Rectal smooth muscle tissue (tissue), 1 donor: Measurements from ENCODE around the gene DDX24.
"Not testable (repeated sequence)": the region's sequence is repeated elsewhere in the genome, so short reads cannot be mapped to it uniquely, and the experiment has no call there.

Source experiments
- H3K27ac ChIP-seq: one replicate; pipeline ENCODE4 v1.7.0; 2013; ENCODE audit warnings: low read depth, low read length, inconsistent platforms
- H3K27me3 ChIP-seq: one replicate; pipeline ENCODE4 v1.7.0; 2013; ENCODE audit warnings: low read length; ENCODE audit not compliant: control insufficient read depth, insufficient read depth
- H3K36me3 ChIP-seq: one replicate; pipeline ENCODE4 v1.7.0; 2013; ENCODE audit warnings: low read length; ENCODE audit not compliant: control insufficient read depth, insufficient read depth
- H3K4me1 ChIP-seq: one replicate; pipeline ENCODE4 v1.7.0; 2013; ENCODE audit warnings: low read length; ENCODE audit not compliant: control insufficient read depth, insufficient read depth
- H3K4me3 ChIP-seq: one replicate; pipeline ENCODE4 v1.7.0; 2013; ENCODE audit warnings: low read length
- H3K9ac ChIP-seq: one replicate; pipeline ENCODE4 v1.7.0; 2013; ENCODE audit warnings: low read length

DDX24 gene

GRCh38 chr14:94093418-94093817 lies 12.4 kb upstream of the DDX24 start:
- H3K36me3 ChIP-seq = no peaks in the 10 kb centered on the region
- no peak overlapping the region for H3K27ac ChIP-seq
- no peaks in the 10 kb centered on the region for H3K27me3 ChIP-seq
- no peak overlapping the region for H3K4me3 ChIP-seq
- no peak overlapping the region for H3K9ac ChIP-seq
- no peaks in the 10 kb centered on the region for H3K4me1 ChIP-seq

DNA sequence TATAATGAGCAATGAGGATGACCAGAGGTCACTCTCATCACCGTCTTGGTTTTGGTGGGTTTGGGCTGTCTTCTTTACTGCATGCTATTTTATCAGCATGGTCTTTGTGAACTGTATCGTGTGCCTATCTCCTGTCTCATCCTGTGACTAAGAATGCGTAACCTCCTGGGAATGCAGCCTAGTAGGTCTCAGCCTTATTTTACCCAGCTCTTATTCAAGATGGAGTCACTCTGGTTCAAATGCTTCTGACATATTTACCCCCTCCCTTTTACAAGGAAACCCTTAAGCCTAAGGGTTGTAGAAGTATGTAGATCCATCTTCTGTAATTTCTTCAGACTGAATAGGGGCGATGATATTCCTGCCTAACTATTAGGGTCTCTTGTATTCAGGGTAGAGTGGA lies 8.5 kb upstream of the DDX24 start:
- no peak overlapping the region for H3K9ac ChIP-seq
- no peak overlapping the region for H3K4me3 ChIP-seq
- H3K27ac ChIP-seq = no peak overlapping the region
- H3K36me3 ChIP-seq = no peaks in the 10 kb centered on the region
- no peaks in the 10 kb centered on the region for H3K4me1 ChIP-seq
- no peaks in the 10 kb centered on the region for H3K27me3 ChIP-seq

DNA sequence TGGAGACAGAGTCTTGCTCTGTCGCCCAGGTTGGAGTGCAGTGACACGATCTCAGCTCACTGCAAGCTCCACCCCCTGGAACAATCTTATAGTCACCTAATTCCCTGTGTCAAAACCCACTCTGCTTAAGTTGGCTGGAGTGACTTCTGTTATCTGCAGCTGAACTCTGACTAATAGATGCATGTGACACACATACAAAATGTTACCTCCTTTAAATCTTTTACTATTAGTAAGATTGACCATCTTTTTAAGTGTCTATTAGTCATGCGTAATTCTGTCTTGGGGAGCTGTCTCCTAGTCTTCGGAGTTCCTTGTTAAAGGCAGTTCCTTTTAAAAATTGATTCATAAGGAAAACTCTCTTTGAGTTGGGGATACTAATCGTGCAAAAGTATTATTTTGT lies 7.5 kb upstream of the DDX24 start:
- H3K36me3 ChIP-seq = no peaks in the 10 kb centered on the region
- no peaks in the 10 kb centered on the region for H3K27me3 ChIP-seq
- H3K4me1 ChIP-seq = no peaks in the 10 kb centered on the region
- no peak overlapping the region for H3K27ac ChIP-seq
- no peak overlapping the region for H3K9ac ChIP-seq
- H3K4me3 ChIP-seq = no peak overlapping the region

GRCh38 chr14:94087891-94088290 lies 6.9 kb upstream of the DDX24 start:
- no peaks in the 10 kb centered on the region for H3K36me3 ChIP-seq
- no peaks in the 10 kb centered on the region for H3K4me1 ChIP-seq
- H3K9ac ChIP-seq = no peak overlapping the region
- H3K27me3 ChIP-seq = no peaks in the 10 kb centered on the region
- no peak overlapping the region for H3K27ac ChIP-seq
- no peak overlapping the region for H3K4me3 ChIP-seq

GRCh38 chr14:94081386-94081820 lies 401 bp upstream of the DDX24 start:
- Histone ChIP-seq H3K4me3 (peak overlapping the region; percentile 85), H3K27ac (peak overlapping the region; percentile 91), H3K36me3 (peaks cover 14% of the 10 kb centered on the region), H3K9ac (peak overlapping the region; percentile 20), H3K4me1 (peaks cover 25% of the 10 kb centered on the region), H3K27me3 (no peaks in the 10 kb centered on the region)

DNA sequence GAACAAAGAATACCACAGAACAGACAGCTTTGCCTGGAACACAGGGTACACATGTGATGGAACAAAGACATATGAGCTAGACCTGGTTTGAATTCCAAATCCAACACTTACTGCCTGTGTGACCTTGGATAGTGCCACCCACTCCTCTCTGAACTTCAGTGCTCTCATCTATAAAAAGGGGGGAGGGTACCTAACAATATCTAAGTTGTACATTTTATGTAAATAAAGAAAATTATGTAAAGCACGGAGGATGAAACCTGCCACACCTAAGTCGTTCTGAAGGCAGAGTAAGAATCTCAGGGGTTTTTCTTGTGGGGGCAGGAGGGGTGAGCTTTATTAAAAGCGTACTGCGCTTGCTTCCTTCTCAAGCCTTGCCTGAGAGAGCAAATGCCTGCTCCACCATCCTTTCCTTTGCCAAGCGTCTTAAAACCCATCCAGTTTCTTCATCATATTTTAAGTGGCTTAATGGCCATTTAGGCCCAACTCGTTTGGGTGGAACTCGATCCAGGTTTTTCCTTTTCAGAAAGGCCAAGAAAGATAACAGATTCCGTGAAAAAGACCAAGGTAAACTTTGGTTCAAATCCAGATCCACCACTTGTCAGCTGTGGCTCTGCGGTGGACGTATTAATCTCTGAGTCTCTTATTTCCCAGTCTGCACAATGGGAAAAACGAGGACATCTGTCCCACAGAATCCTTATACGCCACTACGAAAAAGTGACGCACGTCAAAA lies 946 bp downstream of the DDX24 start:
- peak overlapping the region; percentile 85 for H3K4me3 ChIP-seq
- peak overlapping the region; percentile 91 for H3K27ac ChIP-seq
- H3K9ac ChIP-seq = peak overlapping the region; percentile 82
- H3K27me3 ChIP-seq = no peaks in the 10 kb centered on the region
- H3K36me3 ChIP-seq = peaks cover 14% of the 10 kb centered on the region
- peaks cover 25% of the 10 kb centered on the region for H3K4me1 ChIP-seq

DNA sequence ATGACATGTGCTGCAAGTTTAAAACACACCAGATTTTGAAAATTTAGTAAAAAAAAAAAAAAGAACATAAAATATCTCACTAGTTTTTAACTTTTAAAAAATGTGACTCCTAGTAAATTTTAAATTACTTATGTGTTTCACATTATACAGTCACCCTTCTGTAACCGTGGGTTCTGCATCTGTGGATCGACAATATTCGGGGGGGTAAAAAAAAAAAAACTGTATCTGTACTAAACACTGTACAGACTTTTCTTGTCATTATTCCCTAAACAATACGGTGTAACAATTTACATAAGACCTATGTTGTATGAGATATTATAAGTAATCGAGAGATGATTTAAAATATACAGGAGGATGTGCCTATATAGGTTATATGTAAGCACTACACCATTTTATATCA lies 3.2 kb downstream of the DDX24 start:
- Histone ChIP-seq H3K4me1 (peaks cover 25% of the 10 kb centered on the region), H3K27ac (no peak overlapping the region), H3K4me3 (peak overlapping the region; percentile 85), H3K36me3 (peaks cover 14% of the 10 kb centered on the region), H3K27me3 (no peaks in the 10 kb centered on the region), H3K9ac (no peak overlapping the region)

DNA sequence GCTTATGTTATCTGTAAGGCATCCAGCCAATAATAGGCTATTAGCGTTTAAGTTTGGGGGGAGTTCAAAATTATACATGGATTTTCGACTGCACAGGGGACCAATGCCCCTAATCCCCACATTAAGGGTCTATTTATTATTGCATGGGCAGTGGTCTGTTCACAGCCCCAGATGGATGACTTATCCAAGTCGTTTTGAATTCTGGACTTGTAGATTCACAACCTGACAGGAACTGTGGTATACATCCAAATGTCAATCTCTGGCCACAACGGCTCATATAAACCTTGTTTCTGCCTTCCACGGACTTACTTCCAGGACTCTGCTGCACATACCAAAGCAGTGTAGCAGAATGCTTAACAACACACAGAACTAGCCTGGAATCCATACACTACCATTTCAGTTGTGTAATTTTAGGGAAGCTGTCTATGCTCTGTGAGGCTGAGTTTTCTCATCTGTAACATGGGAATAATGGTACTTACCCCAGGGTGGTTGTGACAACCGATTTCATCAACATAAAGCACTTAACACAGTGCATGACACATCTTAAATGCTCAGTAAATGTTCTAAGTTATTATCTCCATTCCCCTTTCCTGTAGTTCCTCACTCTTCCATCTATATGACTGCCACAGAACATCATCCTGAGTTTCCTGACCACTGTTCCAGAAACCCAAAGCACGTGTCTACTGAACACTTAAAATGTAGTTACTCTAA lies 3.7 kb downstream of the DDX24 start:
- H3K4me1 ChIP-seq = peaks cover 25% of the 10 kb centered on the region
- H3K4me3 ChIP-seq = peak overlapping the region; percentile 40
- H3K27ac ChIP-seq = no peak overlapping the region
- no peak overlapping the region for H3K9ac ChIP-seq
- no peaks in the 10 kb centered on the region for H3K27me3 ChIP-seq
- peaks cover 14% of the 10 kb centered on the region for H3K36me3 ChIP-seq

DNA sequence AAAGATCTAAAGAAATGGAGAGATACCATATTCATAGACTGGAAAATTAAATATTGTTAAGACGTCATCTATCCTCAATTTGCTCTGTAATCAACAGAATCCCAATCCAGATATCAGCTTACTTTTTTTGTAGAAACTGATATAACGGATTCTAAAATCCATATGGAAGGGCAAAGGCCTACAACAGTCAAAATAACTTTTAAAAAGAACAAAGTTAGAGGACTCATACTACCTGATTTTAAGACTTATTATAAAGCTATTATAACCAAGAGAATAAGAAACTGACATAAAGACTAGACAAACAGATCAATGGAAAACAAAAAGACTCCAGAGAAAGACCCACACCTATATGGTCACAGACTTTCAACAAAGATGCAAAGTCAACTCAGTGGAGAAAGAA lies 6.0 kb downstream of the DDX24 start:
- Histone ChIP-seq H3K27ac (no peak overlapping the region), H3K27me3 (no peaks in the 10 kb centered on the region), H3K9ac (no peak overlapping the region), H3K4me1 (peaks cover 25% of the 10 kb centered on the region), H3K4me3 (no peak overlapping the region), H3K36me3 (peaks cover 14% of the 10 kb centered on the region)

- H3K4me3 ChIP-seq = no peak overlapping the region
- H3K4me1 ChIP-seq = peaks cover 22% of the 10 kb centered on the region
- peaks cover 14% of the 10 kb centered on the region for H3K36me3 ChIP-seq
- H3K27ac ChIP-seq = no peak overlapping the region
- no peak overlapping the region for H3K9ac ChIP-seq
- H3K27me3 ChIP-seq = no peaks in the 10 kb centered on the region
Observed at GRCh38 chr14:94074534-94074933, 6.5 kb downstream of the DDX24 start.

DNA sequence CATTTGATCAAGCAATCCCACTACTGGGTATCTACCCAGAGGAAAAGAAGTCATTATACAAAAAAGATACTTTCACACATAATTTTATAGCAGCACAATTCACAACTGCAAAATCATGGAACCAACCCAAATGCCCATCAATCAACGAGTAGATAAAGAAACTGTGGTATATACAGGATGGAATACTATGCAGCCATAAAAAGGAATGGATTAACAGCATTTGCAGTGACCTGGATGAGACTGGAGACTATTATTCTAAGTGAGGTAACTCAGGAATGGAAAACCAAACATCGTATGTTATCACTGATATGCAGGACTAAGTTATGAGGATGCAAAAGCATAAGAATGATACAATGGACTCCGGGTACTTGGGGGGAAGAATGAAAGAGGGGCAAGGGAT lies 8.9 kb downstream of the DDX24 start:
- not testable (repeated sequence) for H3K9ac ChIP-seq, H3K4me1 ChIP-seq, H3K36me3 ChIP-seq

GRCh38 chr14:94066089-94066676 lies 14.8 kb downstream of the DDX24 start:
- Histone ChIP-seq H3K27me3 (no peaks in the 10 kb centered on the region), H3K36me3 (peaks cover 8% of the 10 kb centered on the region), H3K4me3 (no peak overlapping the region), H3K27ac (no peak overlapping the region), H3K4me1 (peaks cover 7% of the 10 kb centered on the region), H3K9ac (no peak overlapping the region)

More for the DNA sequence above, 8.9 kb downstream of the DDX24 start:
- H3K27ac ChIP-seq, H3K4me3 ChIP-seq, H3K27me3 ChIP-seq: not testable (repeated sequence)
